HG03159 (cell line): ENCODE results near the gene P3R3URF.
"Not testable (repeated sequence)": the region's sequence is repeated elsewhere in the genome, so short reads cannot be mapped to it uniquely, and the experiment has no call there.

Source experiments
- ATAC-seq: cut with Tn5 transposase; IDR thresholded peaks from one replicate; pipeline ENCODE4 v1.9.1; 2021; ENCODE audit warnings: mild to moderate bottlenecking, moderate library complexity; ENCODE audit not compliant: unreplicated experiment

The P3R3URF gene

DNA sequence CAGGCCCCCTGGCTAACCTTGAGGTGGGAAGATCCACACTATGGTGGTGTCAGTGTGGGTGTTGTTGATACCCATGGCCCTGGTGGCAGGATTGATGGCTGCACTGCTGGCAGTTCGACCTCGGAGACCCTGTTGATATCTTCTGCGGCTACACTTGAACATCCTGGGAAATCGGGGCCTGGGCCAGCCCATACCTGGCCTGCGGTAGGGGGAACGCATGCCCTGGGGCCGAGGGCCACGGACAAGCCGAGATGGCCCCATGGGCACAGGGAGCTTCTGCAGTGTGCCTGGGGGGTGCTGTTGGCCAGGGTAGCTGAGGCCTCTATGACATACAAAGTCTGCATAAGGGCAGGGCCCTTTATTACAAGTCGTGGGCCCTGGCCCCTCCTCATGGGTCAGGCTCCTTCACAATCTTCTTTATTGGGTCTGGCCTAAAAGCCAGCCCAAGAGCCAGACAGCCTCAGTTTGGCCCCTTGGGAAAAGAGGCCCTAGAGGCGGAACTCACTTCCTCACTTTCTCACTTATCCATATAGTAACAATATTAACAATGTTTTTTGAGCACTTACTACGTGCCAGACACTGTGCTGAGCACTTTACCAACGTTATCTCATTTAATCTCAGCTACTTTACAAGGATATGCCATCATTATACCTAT, at the start of gene P3R3URF:
TSS of gene P3R3URF (minus strand) at position 278 of the 655 bp plus-strand sequence. CDS start at position 261, 17 bp downstream.
- no peak for ATAC-seq

DNA sequence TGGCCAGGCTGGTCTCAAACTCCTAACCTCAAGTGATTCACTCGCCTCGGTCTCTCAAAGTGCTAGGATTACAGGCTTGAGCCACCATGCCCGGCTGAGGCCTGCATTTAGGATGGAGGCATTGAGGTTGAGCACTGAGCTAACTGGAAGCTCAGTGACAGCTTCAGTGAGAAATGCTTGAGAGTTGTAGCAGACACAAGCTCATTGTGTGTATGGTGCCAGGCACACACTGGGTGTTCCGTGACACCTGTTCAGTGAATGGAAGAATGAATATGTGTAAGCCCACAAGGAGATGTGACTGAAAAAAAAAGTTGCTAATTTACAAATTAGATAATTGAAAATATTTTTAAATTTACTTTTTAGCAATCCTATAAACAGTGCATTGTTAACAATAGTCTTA, 48.7 kb upstream of the P3R3URF start:
- ATAC-seq: no peak

DNA sequence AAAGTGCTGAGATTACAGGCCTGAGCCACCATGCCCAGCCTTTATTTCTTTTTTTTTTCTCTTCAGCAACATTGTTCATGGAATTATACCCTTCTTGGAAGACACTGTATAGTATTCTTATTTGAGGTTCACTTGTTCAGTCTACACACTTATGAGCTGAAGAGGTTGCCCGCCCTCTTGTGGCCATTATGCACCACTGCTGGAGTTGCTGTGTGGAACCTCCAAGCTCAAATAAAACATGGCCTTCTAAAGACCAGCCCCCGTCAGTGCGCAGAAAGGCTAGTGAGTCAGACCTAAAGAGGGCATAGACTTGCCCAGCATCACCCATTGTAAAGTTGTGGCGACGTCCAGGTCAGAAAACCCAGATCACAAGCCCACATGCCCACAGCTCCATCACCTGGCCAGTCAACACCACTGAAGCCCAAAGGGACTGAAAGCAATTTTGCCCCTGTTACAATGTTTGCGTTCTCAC, 47.2 kb upstream of the P3R3URF start:
- peak; percentile 70 for ATAC-seq

DNA sequence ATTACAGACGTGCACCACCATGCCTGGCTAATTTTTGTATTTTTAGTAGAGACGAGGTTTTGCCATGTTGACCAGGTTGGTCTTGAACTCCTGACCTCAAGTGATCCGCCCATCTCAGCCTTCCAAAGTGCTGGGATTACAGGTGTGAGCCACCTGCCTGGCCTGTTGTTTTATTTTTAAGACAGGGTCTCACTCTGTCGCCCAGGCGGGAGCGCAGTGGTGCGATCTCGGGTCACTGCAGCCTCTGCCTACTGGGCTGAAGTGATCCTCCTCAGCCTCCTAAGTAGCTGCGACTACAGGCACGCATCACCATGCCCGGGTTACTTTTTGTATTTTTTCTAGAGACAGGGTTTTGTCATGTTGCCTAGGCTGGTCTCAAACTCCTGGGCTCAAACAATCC, 46.8 kb upstream of the P3R3URF start:
- ATAC-seq: not testable (repeated sequence)

DNA sequence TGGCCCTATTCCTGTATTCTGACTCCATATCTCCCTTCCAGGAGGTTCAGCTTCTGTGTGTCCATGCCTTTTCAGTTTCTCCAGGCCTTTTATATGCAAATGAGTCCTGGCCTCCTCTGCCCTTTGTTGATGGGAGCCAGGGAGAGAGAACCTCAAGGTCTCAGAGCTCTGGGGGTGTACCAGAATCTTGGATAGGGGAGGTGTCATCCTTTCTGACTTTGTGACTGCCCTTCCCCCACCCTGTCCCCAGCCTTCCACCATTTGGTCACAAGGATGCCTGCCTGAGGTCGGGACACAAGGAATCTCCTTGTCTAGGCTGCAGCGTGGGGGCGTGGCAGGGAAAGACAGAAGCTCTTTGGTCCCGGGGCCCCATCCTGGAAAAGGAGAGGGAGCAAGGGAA, 45.5 kb upstream of the P3R3URF start:
- ATAC-seq: no peak

DNA sequence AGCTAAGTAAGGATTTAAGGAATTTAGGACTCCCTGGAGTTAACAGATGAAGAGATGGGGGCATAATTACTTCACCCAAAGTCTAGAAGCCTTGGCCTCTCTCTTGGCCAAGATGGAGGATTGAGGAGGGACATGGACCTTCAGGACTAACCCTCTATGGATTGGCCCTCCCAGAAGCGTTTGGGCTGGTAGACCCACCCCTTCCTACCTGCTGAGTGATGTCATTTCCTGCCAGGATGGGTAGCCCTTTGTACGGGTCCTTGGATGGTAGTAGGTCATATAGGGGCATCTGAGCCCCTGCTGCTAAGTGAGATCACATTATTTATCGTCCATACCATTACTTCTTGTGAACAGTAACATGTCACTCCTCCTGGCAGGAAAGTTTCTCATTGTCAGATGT, 44.5 kb upstream of the P3R3URF start:
- ATAC-seq: no peak

DNA sequence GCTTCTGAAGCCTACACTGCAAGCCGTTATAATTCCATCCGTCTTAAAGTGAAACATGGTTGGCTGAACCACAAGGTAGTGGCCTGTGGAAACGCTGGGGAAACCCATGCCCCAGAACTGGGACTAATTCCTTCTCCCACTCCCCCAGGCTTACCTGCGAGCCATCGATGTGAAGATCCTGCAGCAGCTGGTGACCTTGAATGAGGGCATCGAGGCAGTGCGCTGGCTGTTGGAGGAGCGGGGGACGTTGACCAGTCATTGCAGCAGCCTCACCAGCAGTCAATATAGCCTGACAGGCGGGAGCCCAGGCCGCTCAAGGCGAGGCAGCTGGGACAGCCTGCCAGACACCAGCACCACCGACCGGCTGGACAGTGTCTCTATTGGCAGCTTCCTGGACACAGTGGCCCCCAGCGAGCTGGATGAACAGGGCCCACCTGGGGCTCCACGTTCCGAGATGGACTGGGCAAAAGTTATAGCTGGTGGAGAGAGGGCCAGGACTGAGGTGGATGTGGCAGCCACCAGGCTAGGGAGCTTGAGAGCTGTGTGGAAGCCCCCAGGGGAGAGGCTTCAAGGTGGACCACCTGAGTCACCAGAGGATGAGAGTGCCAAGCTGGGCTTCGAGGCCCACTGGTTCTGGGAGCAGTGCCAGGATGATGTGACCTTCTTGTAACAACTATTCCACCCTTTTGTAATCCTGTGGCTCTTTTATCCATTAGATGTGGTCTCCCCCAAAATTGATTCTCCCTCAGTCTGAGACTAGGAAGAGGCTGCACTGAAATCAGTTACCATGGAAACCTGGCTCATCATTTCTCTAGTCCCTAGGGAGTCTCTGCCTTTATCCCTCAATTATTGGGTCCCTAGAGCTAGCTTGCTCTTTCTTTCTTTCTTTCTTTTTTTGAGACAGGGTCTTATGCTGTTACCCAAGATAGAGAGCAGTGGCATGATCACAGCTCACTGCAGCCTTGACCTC, 43.5 kb upstream of the P3R3URF start:
- no peak for ATAC-seq

DNA sequence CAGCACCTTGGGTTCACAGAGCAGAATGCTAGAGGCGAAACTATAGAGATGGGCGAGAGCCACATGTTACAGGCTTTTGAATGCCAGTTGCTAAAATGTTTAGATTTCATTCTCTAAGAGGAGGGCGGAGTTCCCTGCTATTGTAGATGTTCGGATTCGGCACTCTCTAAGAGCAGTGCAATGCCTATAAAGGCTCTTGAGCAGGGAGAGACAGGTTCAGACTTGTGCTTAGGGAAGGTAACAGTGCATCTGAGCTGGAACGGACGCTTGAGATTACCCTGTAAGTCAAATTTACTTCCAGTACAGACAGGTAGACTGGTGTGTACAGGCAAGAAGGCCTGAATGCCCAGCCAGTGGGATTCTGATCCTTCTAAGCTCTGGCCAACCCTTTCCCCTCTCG, 42.2 kb upstream of the P3R3URF start:
- no peak for ATAC-seq

DNA sequence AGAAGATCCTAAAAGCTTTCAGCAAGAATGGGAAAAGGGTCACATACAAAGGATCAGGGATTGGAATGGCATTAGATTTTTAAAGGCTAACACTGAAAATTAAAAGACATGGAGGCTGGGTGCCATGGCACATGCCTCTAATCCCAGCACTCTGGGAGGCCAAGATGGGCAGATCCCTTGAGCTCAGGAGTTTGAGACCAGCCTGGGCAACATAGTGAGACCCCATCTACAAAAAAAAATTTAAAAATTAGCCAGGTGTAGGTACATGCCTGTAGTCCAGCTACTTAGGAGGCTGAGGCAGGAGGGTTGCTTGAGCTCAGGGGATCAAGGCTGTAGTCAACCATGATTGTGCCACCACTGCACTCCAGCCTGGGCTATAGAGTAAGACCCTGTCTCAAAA, 39.2 kb upstream of the P3R3URF start:
- no peak for ATAC-seq

DNA sequence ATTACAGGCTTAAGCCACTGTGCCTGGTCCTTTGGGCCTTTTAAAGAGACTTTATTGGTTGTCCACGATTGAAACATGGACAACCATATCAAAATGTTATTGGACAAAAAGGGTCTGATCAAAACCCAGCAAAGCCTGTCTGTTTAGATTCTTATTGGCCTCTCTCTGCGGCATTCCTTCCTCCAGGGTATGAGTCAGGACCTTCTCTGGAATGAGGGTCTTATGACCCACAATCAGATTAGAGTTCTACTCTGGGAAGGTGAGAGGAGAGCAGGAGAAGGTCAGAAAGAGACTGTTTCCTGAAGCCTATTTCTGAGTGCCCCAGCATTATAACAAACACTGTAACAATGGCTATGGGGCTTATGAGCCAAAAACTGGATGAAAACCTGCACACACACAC, 34.8 kb upstream of the P3R3URF start:
- no peak for ATAC-seq

DNA sequence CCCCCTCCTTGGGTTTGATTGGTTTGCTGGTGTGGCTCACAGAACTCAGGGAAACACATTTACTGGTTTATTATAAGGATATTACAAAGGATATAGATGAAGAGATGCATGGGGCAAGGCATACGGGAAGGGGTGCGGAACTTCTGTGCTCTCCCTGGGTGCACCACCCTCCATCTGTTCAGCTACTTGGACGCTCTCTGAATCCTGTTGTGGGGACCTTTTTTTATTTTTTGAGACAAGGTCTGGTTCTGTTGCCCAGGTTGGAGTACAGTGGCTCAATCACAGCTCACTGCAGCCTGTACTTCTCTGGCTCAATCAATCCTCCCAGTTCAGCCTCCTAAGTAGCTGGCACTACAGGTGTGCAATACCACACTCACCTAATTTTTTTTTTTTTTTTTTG, 34.3 kb upstream of the P3R3URF start:
- ATAC-seq: no peak

DNA sequence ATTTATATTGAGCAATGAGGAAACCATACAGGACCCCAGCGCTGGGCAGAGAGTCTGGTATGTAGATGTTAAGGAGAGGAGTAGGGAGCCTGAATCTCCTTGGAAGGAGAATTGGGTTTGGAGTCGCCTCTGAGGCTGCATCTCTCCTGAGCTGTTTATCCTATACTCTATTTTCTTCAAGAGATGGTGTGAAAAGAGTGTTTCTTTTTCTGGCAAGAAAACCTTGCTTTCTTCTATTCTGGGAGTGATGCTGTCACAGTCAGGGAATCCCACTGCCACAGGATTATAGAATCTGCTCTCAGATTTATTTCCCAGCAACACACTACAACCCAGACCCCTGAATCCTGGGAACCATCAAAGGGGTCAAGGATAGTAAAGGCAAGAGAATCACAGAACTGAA, 30.1 kb upstream of the P3R3URF start:
- ATAC-seq: no peak

DNA sequence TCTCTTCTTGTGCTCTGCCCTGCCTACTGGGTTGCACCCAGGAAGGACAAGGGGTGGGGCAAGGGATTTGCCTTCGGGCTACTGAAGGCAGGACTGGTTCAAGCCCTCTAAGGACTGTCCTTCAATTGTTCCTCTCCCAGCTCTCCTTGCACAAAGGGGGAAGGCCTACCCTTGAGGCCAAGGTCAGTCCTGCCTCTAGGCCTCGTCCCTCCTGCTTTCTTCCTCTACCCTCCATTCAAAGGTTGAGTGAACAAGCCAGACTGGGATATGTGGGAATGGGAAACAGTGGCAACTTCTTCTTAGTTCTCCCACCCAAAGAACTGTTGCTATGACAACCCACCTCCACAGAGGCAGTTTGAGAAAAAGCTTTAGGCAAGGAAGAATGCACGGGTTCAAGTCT, 29.5 kb upstream of the P3R3URF start:
- ATAC-seq: no peak

DNA sequence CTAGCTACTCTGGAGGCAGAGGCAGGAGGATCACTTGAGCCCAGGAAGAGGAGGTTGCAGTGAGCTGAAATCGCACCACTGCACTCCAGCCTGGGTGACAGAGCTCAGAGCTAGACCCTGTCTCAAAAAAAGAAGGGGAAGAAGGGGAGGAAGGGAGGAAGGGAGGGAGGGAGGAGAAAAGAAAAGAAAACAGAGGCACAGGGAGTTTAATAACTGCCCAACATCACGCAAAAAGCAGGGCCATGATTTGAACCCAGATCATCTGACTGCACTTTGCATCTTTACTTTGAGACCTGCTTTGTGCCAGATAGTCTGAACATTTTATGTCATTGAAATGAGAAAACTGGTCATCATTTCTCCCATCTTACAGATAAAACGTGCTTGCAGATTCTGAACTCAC, 28.9 kb upstream of the P3R3URF start:
- no peak for ATAC-seq

DNA sequence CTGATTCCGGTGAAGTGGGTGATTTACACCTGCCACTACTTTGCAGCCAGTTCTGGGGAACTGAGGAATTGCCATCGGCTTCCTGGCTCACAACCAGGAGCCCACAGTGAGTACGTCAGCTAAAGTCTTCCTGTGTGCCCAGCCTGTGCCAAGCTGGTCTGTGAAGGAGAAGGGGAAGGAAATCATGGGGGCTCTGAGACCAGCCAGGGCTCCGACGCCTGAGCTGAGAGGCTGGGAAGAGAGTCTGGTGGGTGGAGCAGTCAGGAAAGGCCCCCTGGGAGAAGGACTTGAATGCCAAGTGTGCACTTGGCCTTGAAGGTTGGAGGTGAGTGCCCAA, 28.1 kb upstream of the P3R3URF start:
- no peak for ATAC-seq

DNA sequence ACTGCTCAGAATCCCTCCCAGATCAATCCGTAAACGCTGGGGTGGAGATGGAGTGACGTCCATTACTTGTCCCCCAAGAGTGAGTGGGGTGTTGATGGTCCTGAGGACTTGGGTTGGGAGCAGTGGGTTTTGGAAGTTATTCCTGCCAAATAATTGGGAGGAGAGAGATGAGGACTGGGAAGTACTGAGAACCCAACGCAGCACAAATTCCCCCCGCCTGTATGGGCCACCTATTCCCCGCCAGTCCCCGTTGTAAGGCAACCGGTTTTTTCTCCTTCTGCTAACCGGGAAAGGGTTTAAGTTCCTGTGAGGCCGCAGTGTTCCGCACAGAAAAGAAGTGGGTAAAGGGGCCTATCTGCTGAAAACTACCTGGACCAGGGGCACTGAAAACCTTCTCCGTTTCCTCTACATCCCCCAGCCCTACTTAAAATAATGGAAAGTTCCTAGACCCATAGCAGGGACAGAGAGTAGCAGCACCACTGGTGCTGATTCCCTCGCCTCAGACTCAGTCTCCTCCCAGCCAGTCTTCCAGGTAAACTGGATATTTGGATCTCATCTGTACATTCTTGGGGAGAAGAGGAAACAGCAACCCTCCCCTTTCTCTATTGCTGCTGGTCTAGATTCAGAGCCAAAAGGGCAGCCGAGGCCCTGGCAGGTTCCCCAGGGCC, 27.6 kb upstream of the P3R3URF start:
- ATAC-seq: no peak

DNA sequence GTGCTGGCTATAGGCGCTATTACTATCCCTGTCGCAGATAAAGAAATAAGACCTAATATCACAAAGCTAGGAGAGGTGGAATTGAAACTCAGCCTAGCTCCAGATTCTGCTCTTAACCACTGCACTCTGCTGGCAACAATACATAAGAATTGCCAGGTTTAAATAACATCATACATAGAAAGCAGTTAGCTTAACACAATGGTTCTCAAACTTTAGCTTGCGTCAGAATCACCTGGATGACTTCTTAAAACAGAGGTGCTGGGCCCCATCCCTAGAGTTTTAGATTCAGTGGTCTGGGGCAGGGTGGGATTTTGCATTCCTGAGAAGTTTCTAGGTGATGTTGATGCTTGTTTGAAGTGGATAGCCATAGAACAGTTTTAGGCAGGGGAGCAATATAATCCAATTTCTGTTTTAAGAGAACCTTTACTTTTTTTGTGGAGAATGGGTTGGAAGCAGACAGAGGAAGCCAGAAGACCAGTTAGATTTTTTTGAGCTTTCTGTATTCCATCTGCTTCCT, 23.0 kb upstream of the P3R3URF start:
- no peak for ATAC-seq

DNA sequence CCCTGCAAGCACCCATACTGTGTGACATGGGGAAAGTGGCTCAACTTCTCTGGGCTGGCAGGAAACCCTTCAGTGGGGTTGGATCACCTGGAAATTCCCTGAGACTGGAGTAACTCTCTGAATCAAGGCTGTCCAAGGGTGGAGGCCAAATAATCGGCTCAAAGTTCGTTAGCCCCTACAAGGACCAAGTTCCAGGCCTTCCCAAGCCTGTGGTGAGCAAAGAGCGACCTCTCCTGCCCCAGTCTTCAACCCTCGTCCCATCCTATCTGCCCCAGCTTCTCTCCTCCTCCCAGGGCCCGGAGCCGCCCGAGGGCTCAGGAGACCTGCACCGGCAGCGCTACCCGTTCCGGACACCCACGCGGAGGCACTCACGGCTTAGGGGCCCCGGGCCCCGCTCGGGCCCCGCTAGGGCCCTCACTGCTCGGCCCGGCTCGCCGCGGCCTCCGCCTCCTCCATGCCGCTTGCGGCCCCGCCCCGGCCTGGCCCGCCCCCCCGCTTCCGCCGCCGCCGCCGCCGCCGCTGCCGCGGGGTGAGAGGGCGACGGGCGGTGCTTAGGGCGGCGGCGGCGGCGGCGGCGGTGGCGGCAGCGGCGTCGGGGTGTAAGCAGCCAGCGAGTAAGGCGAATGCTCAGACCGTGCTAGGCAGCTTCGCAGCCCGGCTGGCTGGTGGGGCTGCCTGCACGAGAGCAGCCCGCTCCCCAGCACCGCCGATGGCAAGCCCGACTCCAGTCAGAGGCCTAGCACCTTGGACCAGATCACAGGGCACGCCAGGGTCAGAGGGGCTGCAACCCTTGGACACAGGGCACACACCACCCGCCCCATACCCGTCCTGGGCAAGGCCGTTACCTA, 21.9 kb upstream of the P3R3URF start, which contains the start of gene POMGNT1:
TSS of gene POMGNT1 (minus strand) at position 471 of the 848 bp plus-strand sequence. CDS start 613 bp downstream, outside the sequence.
- peak; percentile 90 for ATAC-seq

DNA sequence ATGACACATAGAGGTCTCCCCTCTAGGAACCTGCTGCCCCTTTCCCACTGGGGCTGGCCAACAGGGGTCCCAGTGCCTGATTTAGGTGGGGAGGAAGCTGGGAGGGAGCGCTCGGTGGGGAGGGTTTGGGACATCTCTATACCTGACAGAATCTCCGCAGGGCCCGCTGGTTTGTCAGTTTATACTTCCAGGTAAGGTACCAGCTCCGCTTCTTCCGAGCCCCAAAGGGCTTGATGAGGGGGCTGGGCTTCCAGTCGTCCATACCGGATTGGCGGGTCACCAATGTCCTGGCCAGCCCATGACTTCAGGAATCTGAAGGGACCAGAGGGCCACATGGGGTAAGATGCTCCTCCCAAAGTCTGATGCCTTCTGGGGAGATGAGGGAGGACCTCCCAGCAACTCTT, 21.3 kb upstream of the P3R3URF start:
- ATAC-seq: no peak

DNA sequence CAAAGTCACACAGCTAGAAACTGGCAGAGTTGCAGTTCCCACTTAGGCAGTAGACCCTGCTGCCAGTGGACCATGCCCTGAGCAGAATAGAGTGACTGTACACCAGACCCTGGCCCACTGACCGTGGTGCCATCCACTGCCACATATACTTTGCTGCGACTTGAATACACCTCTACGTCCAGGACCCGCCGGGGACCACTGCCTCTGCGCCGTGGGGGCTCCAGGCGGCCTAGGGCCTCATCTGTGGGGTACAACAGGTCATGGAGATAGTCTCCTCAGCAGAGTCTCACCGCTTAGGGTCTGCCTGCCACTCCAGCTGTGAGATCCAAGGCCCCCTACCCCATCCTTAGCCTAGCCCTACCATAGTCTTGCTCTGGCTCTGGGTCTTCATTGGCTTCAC, 20.3 kb upstream of the P3R3URF start:
- ATAC-seq: no peak
